Activated CD4-positive, alpha-beta T cell treated with anti-CD3 and anti-CD28 coated beads, Interleukin-2, amount 50 U/mL, for 1 hour (primary cell): ENCODE data around the gene WWOX.

Source experiments
- DNase-seq: peaks from one replicate; pipeline ENCODE4 v3.0.0-alpha.2; 2020

WWOX gene

GRCh38 chr16:78551487-78552085 is 452.1 kb downstream of the WWOX start:
- DNase-seq: no peak

- no peak for DNase-seq
Observed at GRCh38 chr16:78552106-78552675, 452.7 kb downstream of the WWOX start.

- no peak for DNase-seq
Observed at GRCh38 chr16:78552716-78553115, 453.3 kb downstream of the WWOX start.

- DNase-seq: no peak
Observed at GRCh38 chr16:78553268-78554039, 454.0 kb downstream of the WWOX start.

GRCh38 chr16:78556421-78556820 is 457.0 kb downstream of the WWOX start:
- no peak for DNase-seq

GRCh38 chr16:78560997-78561396 is 461.5 kb downstream of the WWOX start:
- DNase-seq: no peak

GRCh38 chr16:78562111-78562510 is 462.7 kb downstream of the WWOX start:
- DNase-seq: no peak

- DNase-seq: no peak
Observed at GRCh38 chr16:78562650-78563049, 463.2 kb downstream of the WWOX start.

- no peak for DNase-seq
Observed at GRCh38 chr16:78563905-78564304, 464.5 kb downstream of the WWOX start.

- DNase-seq: no peak
Observed at GRCh38 chr16:78566397-78567073, 467.1 kb downstream of the WWOX start.

- no peak for DNase-seq
Observed at GRCh38 chr16:78570399-78571141, 471.1 kb downstream of the WWOX start.

GRCh38 chr16:78571434-78571833 is 472.0 kb downstream of the WWOX start:
- no peak for DNase-seq

- DNase-seq: no peak
Observed at GRCh38 chr16:78571898-78572358, 472.5 kb downstream of the WWOX start.

GRCh38 chr16:78574571-78574970 is 475.1 kb downstream of the WWOX start:
- DNase-seq: no peak

- DNase-seq: no peak
Observed at GRCh38 chr16:78576941-78577340, 477.5 kb downstream of the WWOX start.

GRCh38 chr16:78577630-78578029 is 478.2 kb downstream of the WWOX start:
- DNase-seq: no peak

- DNase-seq: no peak
Observed at GRCh38 chr16:78579020-78579419, 479.6 kb downstream of the WWOX start.

- DNase-seq: no peak
Observed at GRCh38 chr16:78583441-78583840, 484.0 kb downstream of the WWOX start.

- no peak for DNase-seq
Observed at GRCh38 chr16:78584213-78584860, 484.9 kb downstream of the WWOX start.

GRCh38 chr16:78584991-78585390 is 485.5 kb downstream of the WWOX start:
- no peak for DNase-seq

GRCh38 chr16:78589331-78589730 is 489.9 kb downstream of the WWOX start:
- no peak for DNase-seq

- no peak for DNase-seq
Observed at GRCh38 chr16:78591682-78592103, 492.2 kb downstream of the WWOX start.
